Loucy (cell line): ENCODE results near the gene SLC24A1.

Experiments used
- CTCF ChIP-seq: fragments of 200-600 bp; sonication (generic); conservative IDR thresholded peaks from 2 replicates; pipeline ENCODE4 v1.5.1; 2014; ENCODE audit warnings: mild to moderate bottlenecking, antibody characterized with exemption, low read length
- EZH2phosphoT487 ChIP-seq: fragments of 200-600 bp; IDR thresholded peaks from 2 replicates; pipeline ENCODE4 v1.6.1; 2018; ENCODE audit warnings: antibody characterized with exemption, mild to moderate bottlenecking, moderate library complexity, borderline replicate concordance

- TF ChIP-seq CTCF (no peak), EZH2phosphoT487 (no peak)
Observed at GRCh38 chr15:65682404-65682911, 60.7 kb downstream of the SLC24A1 start.
